ENCODE measurements around the gene H2AZ2.

DNA sequence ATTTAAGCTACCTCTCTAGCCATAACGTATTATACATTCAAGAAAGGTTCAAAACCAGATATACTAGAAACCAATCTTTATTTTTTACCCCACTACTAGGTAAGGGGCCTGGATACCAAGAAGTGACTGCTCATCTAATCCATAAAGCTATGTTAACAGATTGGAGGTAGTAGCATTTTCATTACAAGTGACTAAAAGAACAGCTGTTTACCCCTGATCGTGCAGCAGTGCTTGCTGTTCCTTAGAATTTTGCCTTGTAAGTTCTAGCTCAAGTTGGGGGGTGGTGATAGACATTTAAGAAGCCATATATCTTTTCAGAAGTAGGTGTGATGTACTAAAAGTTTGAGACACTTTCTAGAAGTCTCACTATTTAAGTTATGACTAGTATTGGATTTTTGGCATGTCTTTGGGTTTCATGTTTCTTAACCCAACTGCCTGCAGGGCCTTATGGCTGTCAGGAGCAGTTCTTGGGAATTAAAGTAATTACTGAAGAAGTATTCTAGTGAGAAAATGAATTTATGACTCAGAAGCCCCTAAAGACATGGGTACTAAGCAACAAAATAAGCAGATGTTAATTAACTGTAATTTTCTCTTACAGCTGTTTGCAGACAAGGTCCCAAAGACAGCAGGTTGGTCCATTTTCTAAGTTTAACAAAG lies 49.1 kb downstream of the H2AZ2 start:
- TF ChIP-seq CTCF (IDR thresholded peaks at IDR 0.05) (no peak), EZH2 (IDR thresholded peaks at IDR 0.05; ENCODE audit: borderline replicate concordance, insufficient read depth, low read depth, low read length, poor library complexity, severe bottlenecking) (no peak)

Data from B cell (primary cell).